A673 (cell line): ENCODE data around the gene RER1.

Experiments used
- EZH2 ChIP-seq: fragments of 200-600 bp; sonication (generic); IDR thresholded peaks from 2 replicates; pipeline ENCODE4 v1.6.1; 2017; ENCODE audit warnings: borderline replicate concordance, low read depth, mild to moderate bottlenecking, mixed read lengths, antibody characterized with exemption, low read length; ENCODE audit not compliant: poor library complexity, severe bottlenecking
- TF ChIP-seq, protein P1 (sequence below): fragments of 300-800, 200-600 bp; sonication (generic); conservative IDR thresholded peaks from 2 replicates; pipeline ENCODE4 v1.5.1; 2017; ENCODE audit warnings: low read depth, mild to moderate bottlenecking, antibody characterized with exemption, low read length, moderate library complexity, mixed read lengths

DNA sequence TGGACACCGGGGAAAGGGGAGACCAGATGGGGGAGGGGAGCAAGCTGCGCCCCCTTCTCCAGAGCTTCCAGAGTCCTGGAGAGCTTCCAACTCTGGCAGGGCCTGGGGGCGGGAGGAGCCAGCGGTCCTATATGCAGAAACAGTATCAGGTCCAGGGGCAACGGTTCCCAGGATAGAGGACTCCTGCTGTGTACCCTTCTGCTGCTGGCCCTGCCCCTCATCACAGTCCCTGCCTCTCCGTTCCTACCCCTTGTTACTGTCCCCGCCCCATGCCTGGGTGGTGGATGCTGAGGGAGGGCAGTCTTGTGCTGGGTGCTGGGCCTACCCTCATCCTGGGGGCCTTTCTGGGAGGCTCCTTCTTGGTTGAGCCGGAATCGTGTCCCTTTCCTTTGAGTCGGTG is 39.9 kb downstream of the RER1 start:
- TF ChIP-seq EZH2, result no peak
- TF ChIP-seq, protein P1, sequence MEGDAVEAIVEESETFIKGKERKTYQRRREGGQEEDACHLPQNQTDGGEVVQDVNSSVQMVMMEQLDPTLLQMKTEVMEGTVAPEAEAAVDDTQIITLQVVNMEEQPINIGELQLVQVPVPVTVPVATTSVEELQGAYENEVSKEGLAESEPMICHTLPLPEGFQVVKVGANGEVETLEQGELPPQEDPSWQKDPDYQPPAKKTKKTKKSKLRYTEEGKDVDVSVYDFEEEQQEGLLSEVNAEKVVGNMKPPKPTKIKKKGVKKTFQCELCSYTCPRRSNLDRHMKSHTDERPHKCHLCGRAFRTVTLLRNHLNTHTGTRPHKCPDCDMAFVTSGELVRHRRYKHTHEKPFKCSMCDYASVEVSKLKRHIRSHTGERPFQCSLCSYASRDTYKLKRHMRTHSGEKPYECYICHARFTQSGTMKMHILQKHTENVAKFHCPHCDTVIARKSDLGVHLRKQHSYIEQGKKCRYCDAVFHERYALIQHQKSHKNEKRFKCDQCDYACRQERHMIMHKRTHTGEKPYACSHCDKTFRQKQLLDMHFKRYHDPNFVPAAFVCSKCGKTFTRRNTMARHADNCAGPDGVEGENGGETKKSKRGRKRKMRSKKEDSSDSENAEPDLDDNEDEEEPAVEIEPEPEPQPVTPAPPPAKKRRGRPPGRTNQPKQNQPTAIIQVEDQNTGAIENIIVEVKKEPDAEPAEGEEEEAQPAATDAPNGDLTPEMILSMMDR, result no peak
